ENCODE data around the gene NPC2. TPM values are rescaled to one million over a fixed set of nuclear protein-coding genes. Genes with fewer than 3 reads are reported as not detected.

The NPC2 gene
- total RNA-seq, 1 donor from 2014 or later, result 670 TPM

- H3K4me3 ChIP-seq, result no peak overlapping the region
- peaks cover 91% of the 10 kb centered on the region for H3K36me3 ChIP-seq
Measured at GRCh38 chr14:74482571-74482970, 10.5 kb downstream of the NPC2 start.

GRCh38 chr14:74480046-74480445 is 13.1 kb downstream of the NPC2 start:
- ATAC-seq (no peak), DNase-seq (no peak)
- TF ChIP-seq CTCF (IDR thresholded peaks at IDR 0.05), result no peak
- Histone ChIP-seq H3K9me3 (no peaks in the 10 kb centered on the region), H3K4me3 (no peak overlapping the region), H3K36me3 (peaks cover 94% of the 10 kb centered on the region), H3K27me3 (ENCODE audit: low read depth) (no peaks in the 10 kb centered on the region), H3K4me1 (peaks cover 8% of the 10 kb centered on the region), H3K27ac (no peak overlapping the region)
- intact Hi-C loops (cut with DNase I), result no loop called here

More at GRCh38 chr14:74482571-74482970, 10.5 kb downstream of the NPC2 start:
- TF ChIP-seq CTCF (IDR thresholded peaks at IDR 0.05), result no peak
- Histone ChIP-seq H3K27ac (no peak overlapping the region), H3K9me3 (no peaks in the 10 kb centered on the region), H3K27me3 (ENCODE audit: low read depth) (no peaks in the 10 kb centered on the region), H3K4me1 (peaks cover 30% of the 10 kb centered on the region)
- ATAC-seq, result no peak
- intact Hi-C loops (cut with DNase I), result no loop called here
- DNase-seq, result no peak

- intact Hi-C loops (cut with DNase I), result no loop called here
- no peak for DNase-seq
- Histone ChIP-seq H3K9me3 (no peaks in the 10 kb centered on the region), H3K27ac (no peak overlapping the region), H3K27me3 (ENCODE audit: low read depth) (no peaks in the 10 kb centered on the region), H3K4me3 (no peak overlapping the region), H3K4me1 (no peaks in the 10 kb centered on the region), H3K36me3 (peaks cover 94% of the 10 kb centered on the region)
- peak; percentile 55 for TF ChIP-seq CTCF (IDR thresholded peaks at IDR 0.05)
- ATAC-seq, result peak in 1 of 2 donors; percentile 18
Measured at GRCh38 chr14:74478996-74479635, 14.0 kb downstream of the NPC2 start.

- Histone ChIP-seq H3K9me3 (no peaks in the 10 kb centered on the region), H3K27me3 (ENCODE audit: low read depth) (no peaks in the 10 kb centered on the region), H3K4me1 (no peaks in the 10 kb centered on the region), H3K27ac (no peak overlapping the region), H3K36me3 (peaks cover 80% of the 10 kb centered on the region), H3K4me3 (no peak overlapping the region)
- no peak for ATAC-seq
- DNase-seq, result no peak
- intact Hi-C loops (cut with DNase I), result no loop called here
- no peak for TF ChIP-seq CTCF (IDR thresholded peaks at IDR 0.05)
Measured at GRCh38 chr14:74476607-74477006, 16.5 kb downstream of the NPC2 start.

GRCh38 chr14:74476107-74476506 is 17.0 kb downstream of the NPC2 start:
- DNase-seq (no peak), ATAC-seq (no peak)
- Histone ChIP-seq H3K4me1 (no peaks in the 10 kb centered on the region), H3K4me3 (no peak overlapping the region), H3K27me3 (ENCODE audit: low read depth) (no peaks in the 10 kb centered on the region), H3K36me3 (peaks cover 77% of the 10 kb centered on the region), H3K9me3 (no peaks in the 10 kb centered on the region), H3K27ac (no peak overlapping the region)
- TF ChIP-seq CTCF (IDR thresholded peaks at IDR 0.05), result no peak
- intact Hi-C loops (cut with DNase I), result no loop called here

Measured in lower lobe of right lung (tissue), 2 donors.